H9 (cell line): ENCODE data around the gene FSTL4. TPM values are rescaled to one million over a fixed set of nuclear protein-coding genes. Genes with fewer than 3 reads are reported as not detected.

Experiments used
- DNase-seq: peaks from one replicate; pipeline ENCODE4 v3.0.0-alpha.2; 2017
- H2AFZ ChIP-seq: one replicate; pipeline ENCODE4 v1.6.1; 2013; ENCODE audit warnings: mild to moderate bottlenecking, low read length, control low read depth, moderate library complexity
- H2AK5ac ChIP-seq: 2 replicates; pipeline ENCODE4 v1.6.1; 2013; ENCODE audit warnings: low read length, control low read depth, mixed read lengths; ENCODE audit not compliant: insufficient read length
- H2BK120ac ChIP-seq: one replicate; pipeline ENCODE4 v1.6.1; 2013; ENCODE audit warnings: low read depth, mild to moderate bottlenecking, low read length, control low read depth, inconsistent platforms; ENCODE audit not compliant: poor library complexity, severe bottlenecking
- H2BK12ac ChIP-seq: 2 replicates; pipeline ENCODE4 v1.6.1; 2013; ENCODE audit warnings: low read length, control low read depth, mixed read lengths, low read depth; ENCODE audit not compliant: insufficient read length
- H2BK15ac ChIP-seq: 2 replicates; pipeline ENCODE4 v1.6.1; 2013; ENCODE audit warnings: low read depth, low read length, control low read depth
- H2BK20ac ChIP-seq: one replicate; pipeline ENCODE4 v1.6.1; 2013; ENCODE audit warnings: low read depth, mild to moderate bottlenecking, low read length, control low read depth, inconsistent platforms; ENCODE audit not compliant: poor library complexity, severe bottlenecking
- H2BK5ac ChIP-seq: 2 replicates; pipeline ENCODE4 v1.6.1; 2013; ENCODE audit warnings: low read length, control low read depth, mixed read lengths; ENCODE audit not compliant: insufficient read length
- H3K14ac ChIP-seq: 2 replicates; pipeline ENCODE4 v1.6.1; 2013; ENCODE audit warnings: low read length, control low read depth; ENCODE audit not compliant: insufficient read depth
- H3K18ac ChIP-seq: 2 replicates; pipeline ENCODE4 v1.6.1; 2013; ENCODE audit warnings: low read depth, mild to moderate bottlenecking, mixed read lengths, low read length, control low read depth; ENCODE audit not compliant: insufficient read length
- H3K23ac ChIP-seq: 2 replicates; pipeline ENCODE4 v1.6.1; 2013; ENCODE audit warnings: low read length, control low read depth, mixed read lengths, low read depth; ENCODE audit not compliant: insufficient read length
- H3K23me2 ChIP-seq: 2 replicates; pipeline ENCODE4 v1.6.1; 2013; ENCODE audit warnings: low read depth, mild to moderate bottlenecking, mixed read lengths, low read length, control low read depth; ENCODE audit not compliant: insufficient read length, poor library complexity, severe bottlenecking
- H3K27ac ChIP-seq: 2 replicates; pipeline ENCODE4 v1.5.1; 2013; ENCODE audit warnings: low read length, control low read depth, mixed read lengths, low read depth; ENCODE audit not compliant: insufficient read length
- H3K27me3 ChIP-seq: 2 replicates; pipeline ENCODE4 v1.6.1; 2013; ENCODE audit warnings: low read length, control low read depth, inconsistent platforms; ENCODE audit not compliant: insufficient read depth
- H3K4ac ChIP-seq: 2 replicates; pipeline ENCODE4 v1.6.1; 2013; ENCODE audit warnings: low read depth, mild to moderate bottlenecking, control low read depth, inconsistent platforms, low read length, moderate library complexity
- H3K4me1 ChIP-seq: 2 replicates; pipeline ENCODE4 v1.6.1; 2013; ENCODE audit warnings: low read length, control low read depth, inconsistent platforms; ENCODE audit not compliant: insufficient read depth
- H3K4me2 ChIP-seq: 2 replicates; pipeline ENCODE4 v1.6.1; 2013; ENCODE audit warnings: low read length, control low read depth, mixed read lengths; ENCODE audit not compliant: insufficient read length, insufficient read depth
- H3K56ac ChIP-seq: 2 replicates; pipeline ENCODE4 v1.6.1; 2013; ENCODE audit warnings: low read depth, mild to moderate bottlenecking, mixed read lengths, low read length, control low read depth; ENCODE audit not compliant: insufficient read length
- H3K79me1 ChIP-seq: 2 replicates; pipeline ENCODE4 v1.6.1; 2013; ENCODE audit warnings: low read depth, mild to moderate bottlenecking, moderate library complexity, low read length, control low read depth, inconsistent platforms; ENCODE audit not compliant: insufficient read depth, poor library complexity, severe bottlenecking
- H3K79me2 ChIP-seq: 2 replicates; pipeline ENCODE4 v1.6.1; 2013; ENCODE audit warnings: low read length, control low read depth, inconsistent platforms; ENCODE audit not compliant: insufficient read depth
- H3K9ac ChIP-seq: 2 replicates; pipeline ENCODE4 v1.6.1; 2013; ENCODE audit warnings: low read length, control low read depth, mixed read lengths; ENCODE audit not compliant: insufficient read length; ENCODE audit errors: extremely low read depth
- H3K9me3 ChIP-seq: one replicate; pipeline ENCODE4 v1.6.1; 2013; ENCODE audit warnings: low read depth, low read length, inconsistent platforms; ENCODE audit not compliant: control insufficient read depth
- H3T11ph ChIP-seq: one replicate; pipeline ENCODE4 v1.6.1; 2013; ENCODE audit warnings: mild to moderate bottlenecking, low read length, control low read depth, inconsistent platforms
- H4K20me1 ChIP-seq: one replicate; pipeline ENCODE4 v1.6.1; 2013; ENCODE audit not compliant: control insufficient read depth, insufficient read length, insufficient read depth
- H4K5ac ChIP-seq: 2 replicates; pipeline ENCODE4 v1.6.1; 2013; ENCODE audit warnings: low read depth, mild to moderate bottlenecking, mixed read lengths, low read length, control low read depth; ENCODE audit not compliant: insufficient read length
- H4K8ac ChIP-seq: replicated peaks from 2 replicates; pipeline ENCODE4 v1.6.1; 2013; ENCODE audit warnings: low read length, control low read depth, mixed read lengths, low read depth; ENCODE audit not compliant: insufficient read length
- H4K91ac ChIP-seq: 2 replicates; pipeline ENCODE4 v1.6.1; 2013; ENCODE audit warnings: low read depth, mild to moderate bottlenecking, moderate library complexity, mixed read lengths, low read length, control low read depth; ENCODE audit not compliant: insufficient read length
- H3K27ac Mint-ChIP-seq, 3 experiments: 2 replicates in 2 of 3; 3 replicates in 1 of 3; pipeline ENCODE4 v1.8.0; 2020 to 2021; ENCODE audit warnings: mixed read lengths in 3 of 3, mild to moderate bottlenecking in 1 of 3, moderate library complexity in 1 of 3
- H3K27me3 Mint-ChIP-seq: 2 replicates; pipeline ENCODE4 v1.8.0; 2021; ENCODE audit warnings: low read depth, mild to moderate bottlenecking, moderate library complexity, mixed read lengths
- H3K36me3 Mint-ChIP-seq, 3 experiments: 2 replicates in 2 of 3; 3 replicates in 1 of 3; pipeline ENCODE4 v1.8.0; 2020 to 2021; ENCODE audit warnings: low read depth in 3 of 3, mixed read lengths in 3 of 3; ENCODE audit not compliant: insufficient read depth in 1 of 3
- H3K4me1 Mint-ChIP-seq, 2 experiments: 2 replicates each; pipeline ENCODE4 v1.8.0; 2020; ENCODE audit warnings: mixed read lengths in 2 of 2
- H3K4me3 Mint-ChIP-seq, 2 experiments: 2 replicates in 1 of 2; 3 replicates in 1 of 2; pipeline ENCODE4 v1.8.0; 2020 to 2021; ENCODE audit warnings: mild to moderate bottlenecking in 2 of 2, mixed read lengths in 2 of 2, moderate library complexity in 1 of 2
- H3K9me3 Mint-ChIP-seq, 2 experiments: 2 replicates in 1 of 2; 3 replicates in 1 of 2; pipeline ENCODE4 v1.8.0; 2020; ENCODE audit warnings: mild to moderate bottlenecking in 2 of 2, mixed read lengths in 2 of 2, moderate library complexity in 1 of 2
- WGBS: extraction: QIAGEN DNeasy Blood & Tissue Kit; methylation state at CpG from one replicate; pipeline ENCODE4 v1.1.7; 2013; ENCODE audit warnings: missing lambda C conversion rate, low lambda C conversion rate, mixed read lengths; ENCODE audit not compliant: insufficient read length; ENCODE audit errors: extremely low coverage; 5-methylcytosine and 5-hydroxymethylcytosine counted together
- total RNA-seq: library from RNA; stranded (reverse); gene quantifications from 2 replicates; pipeline ENCODE4 v1.2.1, GENCODE V29; 2021
- TF ChIP-seq, protein P1 (sequence below): fragments of 200-600 bp; sonication (generic); conservative IDR thresholded peaks from 3 replicates; pipeline ENCODE4 v1.8.0; 2021; ENCODE audit warnings: antibody characterized with exemption, mild to moderate bottlenecking

The FSTL4 gene
- total RNA-seq, 1 experiment from 2014 or later: 5.7 TPM

DNA sequence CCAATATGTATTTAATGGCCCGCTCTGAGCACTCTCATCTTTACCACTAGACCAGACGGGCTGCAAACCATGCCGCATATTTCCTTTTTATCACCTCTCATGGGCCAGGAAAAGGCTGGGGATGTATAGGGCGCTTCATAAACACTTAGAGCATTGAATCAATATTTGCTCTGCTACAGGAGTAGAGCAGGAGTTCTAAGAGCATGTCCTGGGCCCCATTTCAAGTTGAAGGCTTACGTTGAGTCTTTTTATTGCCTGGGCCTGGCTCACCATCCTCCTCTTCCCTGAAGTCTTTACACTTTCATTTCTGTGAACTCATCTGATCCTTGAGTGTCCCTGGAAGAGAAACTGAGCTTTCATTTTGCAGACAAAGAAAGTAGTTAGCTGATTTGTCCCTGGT is 112.4 kb downstream of the FSTL4 start:
- Histone ChIP-seq H3K9ac (no peak overlapping the region), H3K27me3 (no peaks in the 10 kb centered on the region), H4K20me1 (no peaks in the 10 kb centered on the region), H3T11ph (no peak overlapping the region), H2BK12ac (no peak overlapping the region), H2BK5ac (no peak overlapping the region), H4K8ac (no peak overlapping the region), H4K91ac (no peak overlapping the region), H2BK15ac (no peak overlapping the region), H3K79me1 (no peaks in the 10 kb centered on the region), H2AFZ (no peak overlapping the region), H3K4me2 (no peak overlapping the region), H2BK20ac (no peak overlapping the region), H3K23ac (no peak overlapping the region), H3K4me1 (peaks cover 3% of the 10 kb centered on the region; the same call in 1 of the 2 replicates), H3K14ac (no peak overlapping the region), H2BK120ac (no peak overlapping the region), H3K79me2 (no peaks in the 10 kb centered on the region), H3K23me2 (no peaks in the 10 kb centered on the region), H4K5ac (no peak overlapping the region), H3K27ac (no peak overlapping the region), H2AK5ac (no peak overlapping the region), H3K4ac (no peak overlapping the region), H3K56ac (no peak overlapping the region), H3K9me3 (no peaks in the 10 kb centered on the region), H3K18ac (no peak overlapping the region)
- Mint-ChIP-seq H3K27me3 (no peaks in the 10 kb centered on the region; the same call in none of the 2 replicates), H3K27ac (peak overlapping the region in 1 of 3 experiments; percentile 31; a peak in 1 of 7 replicates), H3K4me3 (no peak overlapping the region), H3K36me3 (no peaks in the 10 kb centered on the region), H3K4me1 (peaks cover 4% of the 10 kb centered on the region in 2 experiments), H3K9me3 (no peaks in the 10 kb centered on the region)
- no peak for DNase-seq
- TF ChIP-seq, protein P1, sequence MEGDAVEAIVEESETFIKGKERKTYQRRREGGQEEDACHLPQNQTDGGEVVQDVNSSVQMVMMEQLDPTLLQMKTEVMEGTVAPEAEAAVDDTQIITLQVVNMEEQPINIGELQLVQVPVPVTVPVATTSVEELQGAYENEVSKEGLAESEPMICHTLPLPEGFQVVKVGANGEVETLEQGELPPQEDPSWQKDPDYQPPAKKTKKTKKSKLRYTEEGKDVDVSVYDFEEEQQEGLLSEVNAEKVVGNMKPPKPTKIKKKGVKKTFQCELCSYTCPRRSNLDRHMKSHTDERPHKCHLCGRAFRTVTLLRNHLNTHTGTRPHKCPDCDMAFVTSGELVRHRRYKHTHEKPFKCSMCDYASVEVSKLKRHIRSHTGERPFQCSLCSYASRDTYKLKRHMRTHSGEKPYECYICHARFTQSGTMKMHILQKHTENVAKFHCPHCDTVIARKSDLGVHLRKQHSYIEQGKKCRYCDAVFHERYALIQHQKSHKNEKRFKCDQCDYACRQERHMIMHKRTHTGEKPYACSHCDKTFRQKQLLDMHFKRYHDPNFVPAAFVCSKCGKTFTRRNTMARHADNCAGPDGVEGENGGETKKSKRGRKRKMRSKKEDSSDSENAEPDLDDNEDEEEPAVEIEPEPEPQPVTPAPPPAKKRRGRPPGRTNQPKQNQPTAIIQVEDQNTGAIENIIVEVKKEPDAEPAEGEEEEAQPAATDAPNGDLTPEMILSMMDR: no peak
- WGBS: no CpG with 5 or more reads among the region's 5 CpGs
